Suprapubic skin (tissue), 4 donors: ENCODE measurements around the gene RPS28. TPM values are rescaled to one million over a fixed set of nuclear protein-coding genes. Genes with fewer than 3 reads are reported as not detected.

ENCODE experiments used
- DNase-seq, 2 donors: peaks; one replicate each; pipeline ENCODE4 v3.0.0-alpha.2; 2019; ENCODE audit warnings: low spot score in 2 of 2
- H3K27ac ChIP-seq: fragments of 200-600 bp; sonication (generic); one replicate; pipeline ENCODE4 v1.5.1; 2019
- H3K27me3 ChIP-seq: fragments of 200-600 bp; sonication (generic); one replicate; pipeline ENCODE4 v1.5.1; 2019
- H3K36me3 ChIP-seq: fragments of 200-600 bp; sonication (generic); one replicate; pipeline ENCODE4 v1.5.1; 2019
- H3K4me1 ChIP-seq: fragments of 200-600 bp; sonication (generic); one replicate; pipeline ENCODE4 v1.5.1; 2019
- H3K4me3 ChIP-seq: fragments of 200-600 bp; sonication (generic); one replicate; pipeline ENCODE4 v1.5.1; 2019; ENCODE audit warnings: mild to moderate bottlenecking
- H3K9me3 ChIP-seq: fragments of 200-600 bp; sonication (generic); one replicate; pipeline ENCODE4 v1.5.1; 2019
- CTCF ChIP-seq, 2 donors: fragments of 200-600 bp in 1 of 2; fragments of 450-650 bp in 1 of 2; sonication (generic) in 1 of 2; IDR thresholded peaks; one replicate each; pipeline ENCODE4 v1.5.1; 2016 to 2019; ENCODE audit warnings: antibody characterized with exemption in 2 of 2, mild to moderate bottlenecking in 1 of 2, moderate library complexity in 1 of 2
- EP300 ChIP-seq: sonication (generic); formaldehyde crosslinking; IDR thresholded peaks from one replicate; pipeline ENCODE4 v1.6.1; 2017; ENCODE audit warnings: antibody characterized with exemption
- POLR2A ChIP-seq, 2 donors: fragments of 450-650 bp; IDR thresholded peaks; one replicate each; pipeline ENCODE4 v1.6.1; 2017; ENCODE audit warnings: antibody characterized with exemption in 2 of 2, mild to moderate bottlenecking in 2 of 2, moderate library complexity in 2 of 2
- POLR2AphosphoS5 ChIP-seq, 3 donors: sonication (generic); formaldehyde crosslinking; IDR thresholded peaks; one replicate each; pipeline ENCODE4 v1.6.1; 2017; ENCODE audit warnings: antibody characterized with exemption in 3 of 3
- WGBS: methylation state at CpG from one replicate; pipeline ENCODE4 v1.1.5; 2018; 5-methylcytosine and 5-hydroxymethylcytosine counted together
- total RNA-seq, 4 donors: library from RNA; depleted of rRNA; stranded (reverse); fragments of >200 nt; gene quantifications; one replicate each; pipeline ENCODE4 v1.1.0, GENCODE V29; 2016

RPS28 gene
- total RNA-seq, 4 donors from 2014 or later = 464 to 1,363 (median 834) TPM

- no peaks in the 10 kb centered on the region for H3K9me3 ChIP-seq
- WGBS = 76% methylated on average over 10 of the region's 17 CpGs
- DNase-seq = no peak
- H3K4me3 ChIP-seq = no peak overlapping the region
- no peak overlapping the region for H3K27ac ChIP-seq
- H3K36me3 ChIP-seq = peaks cover 12% of the 10 kb centered on the region
- H3K4me1 ChIP-seq = peaks cover 40% of the 10 kb centered on the region
- no peak for TF ChIP-seq POLR2AphosphoS5 (IDR thresholded peaks at IDR 0.05)
- H3K27me3 ChIP-seq = no peaks in the 10 kb centered on the region
Measured at GRCh38 chr19:8324186-8325050, 3.1 kb downstream of the RPS28 start.

- Histone ChIP-seq H3K4me3 (no peak overlapping the region), H3K27ac (no peak overlapping the region), H3K4me1 (peaks cover 29% of the 10 kb centered on the region), H3K9me3 (no peaks in the 10 kb centered on the region), H3K36me3 (peaks cover 12% of the 10 kb centered on the region), H3K27me3 (no peaks in the 10 kb centered on the region)
- TF ChIP-seq EP300 (no peak), POLR2AphosphoS5 (IDR thresholded peaks at IDR 0.05) (no peak), CTCF (IDR thresholded peaks at IDR 0.05) (no peak), POLR2A (IDR thresholded peaks at IDR 0.05) (no peak)
- DNase-seq = no peak
- 84% methylated on average over 3 of the region's 3 CpGs for WGBS
Measured at GRCh38 chr19:8325454-8325853, 4.2 kb downstream of the RPS28 start.

- Histone ChIP-seq H3K9me3 (no peaks in the 10 kb centered on the region), H3K36me3 (no peaks in the 10 kb centered on the region), H3K4me3 (no peak overlapping the region), H3K27me3 (peaks cover 25% of the 10 kb centered on the region), H3K4me1 (peaks cover 16% of the 10 kb centered on the region), H3K27ac (no peak overlapping the region)
- TF ChIP-seq POLR2AphosphoS5 (IDR thresholded peaks at IDR 0.05) (no peak), EP300 (no peak), CTCF (IDR thresholded peaks at IDR 0.05) (no peak), POLR2A (IDR thresholded peaks at IDR 0.05) (no peak)
- WGBS = 57% methylated on average over 3 of the region's 3 CpGs
- no peak for DNase-seq
Measured at GRCh38 chr19:8329996-8330395, 8.7 kb downstream of the RPS28 start.

- H3K27ac ChIP-seq = no peak overlapping the region
- no peaks in the 10 kb centered on the region for H3K9me3 ChIP-seq
- DNase-seq = no peak
- no peak overlapping the region for H3K4me3 ChIP-seq
- peaks cover 27% of the 10 kb centered on the region for H3K4me1 ChIP-seq
- 81% methylated on average over 6 of the region's 8 CpGs for WGBS
- TF ChIP-seq POLR2AphosphoS5 (IDR thresholded peaks at IDR 0.05) (no peak), CTCF (IDR thresholded peaks at IDR 0.05) (no peak), EP300 (no peak), POLR2A (IDR thresholded peaks at IDR 0.05) (no peak)
- peaks cover 37% of the 10 kb centered on the region for H3K27me3 ChIP-seq
- no peaks in the 10 kb centered on the region for H3K36me3 ChIP-seq
Measured at GRCh38 chr19:8331263-8331845, 10.1 kb downstream of the RPS28 start.

GRCh38 chr19:8332976-8333766 lies 11.9 kb downstream of the RPS28 start:
- no peak overlapping the region for H3K4me3 ChIP-seq
- peaks cover 27% of the 10 kb centered on the region for H3K4me1 ChIP-seq
- 37% methylated on average over 40 of the region's 52 CpGs for WGBS
- no peak for DNase-seq
- no peaks in the 10 kb centered on the region for H3K36me3 ChIP-seq
- H3K27ac ChIP-seq = no peak overlapping the region
- no peaks in the 10 kb centered on the region for H3K9me3 ChIP-seq
- TF ChIP-seq CTCF (IDR thresholded peaks at IDR 0.05) = no peak
- no peak for TF ChIP-seq POLR2AphosphoS5 (IDR thresholded peaks at IDR 0.05)
- TF ChIP-seq POLR2A (IDR thresholded peaks at IDR 0.05) = no peak
- TF ChIP-seq EP300 = no peak
- H3K27me3 ChIP-seq = peaks cover 40% of the 10 kb centered on the region
